HL-60 (cell line): Measurements from ENCODE around the gene BIVM.

Source experiments
- DNase-seq, 2 experiments: peaks; one replicate each; pipeline ENCODE4 v3.0.0-alpha.2; 2010 to 2020; ENCODE audit warnings: low read depth in 1 of 2, low spot score in 1 of 2
- H3K27ac ChIP-seq: fragments of 250-450 bp; sonication (Bioruptor Pico); replicated peaks from 2 replicates; pipeline ENCODE4 v1.5.1; 2020; ENCODE audit warnings: mild to moderate bottlenecking, moderate library complexity
- H3K27me3 ChIP-seq: fragments of 250-450 bp; sonication (Bioruptor Pico); 2 replicates; pipeline ENCODE4 v1.5.1; 2021; ENCODE audit warnings: mild to moderate bottlenecking, moderate library complexity; ENCODE audit not compliant: insufficient read depth, poor library complexity, severe bottlenecking
- H3K4me3 ChIP-seq: replicated peaks from 2 replicates; pipeline ENCODE4 v1.5.1; 2011; ENCODE audit warnings: mild to moderate bottlenecking, control low read depth, low read length; ENCODE audit not compliant: insufficient read depth
- GABPA ChIP-seq: IDR thresholded peaks from 2 replicates; pipeline ENCODE4 v1.6.1; 2012; ENCODE audit warnings: low read depth
- POLR2AphosphoS5 ChIP-seq: IDR thresholded peaks from 2 replicates; pipeline ENCODE4 v1.6.1; 2012; ENCODE audit warnings: low read depth
- SPI1 ChIP-seq: IDR thresholded peaks from 2 replicates; pipeline ENCODE4 v1.6.1; 2012; ENCODE audit warnings: low read depth, mild to moderate bottlenecking, borderline replicate concordance
- TF ChIP-seq, protein P1 (sequence below): IDR thresholded peaks from one replicate; pipeline ENCODE4 v1.5.1; 2011; ENCODE audit warnings: low read length, control low read depth, inconsistent platforms; ENCODE audit not compliant: insufficient read depth
- TF ChIP-seq, protein P2 (sequence below): IDR thresholded peaks from 2 replicates; pipeline ENCODE4 v1.6.1; 2012; ENCODE audit warnings: low read depth; ENCODE audit not compliant: insufficient replicate concordance

The BIVM gene

GRCh38 chr13:102838273-102838672 is 39.4 kb downstream of the BIVM start:
- no peak for TF ChIP-seq GABPA
- no peak for TF ChIP-seq POLR2AphosphoS5
- TF ChIP-seq, protein P1, sequence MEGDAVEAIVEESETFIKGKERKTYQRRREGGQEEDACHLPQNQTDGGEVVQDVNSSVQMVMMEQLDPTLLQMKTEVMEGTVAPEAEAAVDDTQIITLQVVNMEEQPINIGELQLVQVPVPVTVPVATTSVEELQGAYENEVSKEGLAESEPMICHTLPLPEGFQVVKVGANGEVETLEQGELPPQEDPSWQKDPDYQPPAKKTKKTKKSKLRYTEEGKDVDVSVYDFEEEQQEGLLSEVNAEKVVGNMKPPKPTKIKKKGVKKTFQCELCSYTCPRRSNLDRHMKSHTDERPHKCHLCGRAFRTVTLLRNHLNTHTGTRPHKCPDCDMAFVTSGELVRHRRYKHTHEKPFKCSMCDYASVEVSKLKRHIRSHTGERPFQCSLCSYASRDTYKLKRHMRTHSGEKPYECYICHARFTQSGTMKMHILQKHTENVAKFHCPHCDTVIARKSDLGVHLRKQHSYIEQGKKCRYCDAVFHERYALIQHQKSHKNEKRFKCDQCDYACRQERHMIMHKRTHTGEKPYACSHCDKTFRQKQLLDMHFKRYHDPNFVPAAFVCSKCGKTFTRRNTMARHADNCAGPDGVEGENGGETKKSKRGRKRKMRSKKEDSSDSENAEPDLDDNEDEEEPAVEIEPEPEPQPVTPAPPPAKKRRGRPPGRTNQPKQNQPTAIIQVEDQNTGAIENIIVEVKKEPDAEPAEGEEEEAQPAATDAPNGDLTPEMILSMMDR, result no peak
- TF ChIP-seq SPI1, result no peak
- TF ChIP-seq, protein P2, sequence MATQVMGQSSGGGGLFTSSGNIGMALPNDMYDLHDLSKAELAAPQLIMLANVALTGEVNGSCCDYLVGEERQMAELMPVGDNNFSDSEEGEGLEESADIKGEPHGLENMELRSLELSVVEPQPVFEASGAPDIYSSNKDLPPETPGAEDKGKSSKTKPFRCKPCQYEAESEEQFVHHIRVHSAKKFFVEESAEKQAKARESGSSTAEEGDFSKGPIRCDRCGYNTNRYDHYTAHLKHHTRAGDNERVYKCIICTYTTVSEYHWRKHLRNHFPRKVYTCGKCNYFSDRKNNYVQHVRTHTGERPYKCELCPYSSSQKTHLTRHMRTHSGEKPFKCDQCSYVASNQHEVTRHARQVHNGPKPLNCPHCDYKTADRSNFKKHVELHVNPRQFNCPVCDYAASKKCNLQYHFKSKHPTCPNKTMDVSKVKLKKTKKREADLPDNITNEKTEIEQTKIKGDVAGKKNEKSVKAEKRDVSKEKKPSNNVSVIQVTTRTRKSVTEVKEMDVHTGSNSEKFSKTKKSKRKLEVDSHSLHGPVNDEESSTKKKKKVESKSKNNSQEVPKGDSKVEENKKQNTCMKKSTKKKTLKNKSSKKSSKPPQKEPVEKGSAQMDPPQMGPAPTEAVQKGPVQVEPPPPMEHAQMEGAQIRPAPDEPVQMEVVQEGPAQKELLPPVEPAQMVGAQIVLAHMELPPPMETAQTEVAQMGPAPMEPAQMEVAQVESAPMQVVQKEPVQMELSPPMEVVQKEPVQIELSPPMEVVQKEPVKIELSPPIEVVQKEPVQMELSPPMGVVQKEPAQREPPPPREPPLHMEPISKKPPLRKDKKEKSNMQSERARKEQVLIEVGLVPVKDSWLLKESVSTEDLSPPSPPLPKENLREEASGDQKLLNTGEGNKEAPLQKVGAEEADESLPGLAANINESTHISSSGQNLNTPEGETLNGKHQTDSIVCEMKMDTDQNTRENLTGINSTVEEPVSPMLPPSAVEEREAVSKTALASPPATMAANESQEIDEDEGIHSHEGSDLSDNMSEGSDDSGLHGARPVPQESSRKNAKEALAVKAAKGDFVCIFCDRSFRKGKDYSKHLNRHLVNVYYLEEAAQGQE, result no peak

DNA sequence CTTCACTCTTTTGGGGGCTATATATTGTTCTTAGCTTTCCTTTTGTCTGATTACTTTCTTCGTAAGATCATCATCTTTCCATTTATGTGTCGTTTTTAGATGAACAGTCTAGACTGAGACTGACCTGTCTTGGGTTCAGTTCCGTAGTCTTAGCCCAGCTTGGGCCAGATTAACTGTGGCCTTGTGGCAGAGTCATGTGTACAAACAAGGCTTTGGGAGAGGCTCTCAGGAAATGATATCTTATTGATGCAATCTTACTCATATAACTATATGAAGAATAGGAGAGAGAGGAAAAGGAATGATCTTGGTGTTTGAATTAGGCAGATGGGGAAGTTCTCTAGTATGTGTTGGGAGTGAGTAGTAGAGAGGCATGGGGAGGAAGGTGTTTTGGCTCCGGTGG is 40.1 kb downstream of the BIVM start:
- Histone ChIP-seq H3K27ac (no peak overlapping the region), H3K4me3 (no peak overlapping the region), H3K27me3 (no peaks in the 10 kb centered on the region)
- DNase-seq, result no peak
- TF ChIP-seq POLR2AphosphoS5 (no peak), GABPA (no peak), SPI1 (no peak)
- TF ChIP-seq, protein P1, result no peak
- TF ChIP-seq, protein P2, result no peak

More at GRCh38 chr13:102838273-102838672, 39.4 kb downstream of the BIVM start:
- no peak for DNase-seq
- H3K27me3 ChIP-seq, result no peaks in the 10 kb centered on the region
- H3K27ac ChIP-seq, result no peak overlapping the region
- no peak overlapping the region for H3K4me3 ChIP-seq

DNA sequence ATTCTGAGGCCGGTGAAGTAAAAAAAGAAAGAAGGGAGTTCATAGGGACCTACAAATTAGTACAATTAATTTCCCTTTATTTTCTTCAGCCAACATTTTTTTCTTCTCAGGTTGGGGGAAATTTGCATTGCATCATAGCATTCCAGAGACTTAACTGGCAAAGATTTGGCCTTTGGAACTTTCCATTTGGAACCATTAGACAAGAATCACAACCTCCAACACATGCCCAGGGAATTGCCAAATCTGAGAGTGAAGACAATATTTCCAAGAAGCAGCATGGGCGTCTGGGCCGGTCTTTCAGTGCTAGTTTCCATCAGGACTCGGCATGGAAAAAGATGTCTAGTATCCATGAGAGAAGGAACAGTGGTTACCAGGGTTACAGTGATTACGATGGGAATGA is 40.5 kb downstream of the BIVM start:
- Histone ChIP-seq H3K4me3 (no peak overlapping the region), H3K27me3 (no peaks in the 10 kb centered on the region), H3K27ac (no peak overlapping the region)
- no peak for DNase-seq
- TF ChIP-seq, protein P1, result no peak
- TF ChIP-seq POLR2AphosphoS5 (no peak), SPI1 (no peak), GABPA (no peak)
- TF ChIP-seq, protein P2, result no peak
